NOMO-1 treated with dmso at 0.1 percent for 144 hours (cell line): ENCODE results near the gene LRRN4CL.
"Not testable (repeated sequence)": the region's sequence is repeated elsewhere in the genome, so short reads cannot be mapped to it uniquely, and the experiment has no call there.

ENCODE experiments used
- DNase-seq: peaks from one replicate; lab custom pipeline; 2025; ENCODE audit not compliant: unreplicated experiment; lab: John Stamatoyannopoulos, UW

LRRN4CL gene

DNA sequence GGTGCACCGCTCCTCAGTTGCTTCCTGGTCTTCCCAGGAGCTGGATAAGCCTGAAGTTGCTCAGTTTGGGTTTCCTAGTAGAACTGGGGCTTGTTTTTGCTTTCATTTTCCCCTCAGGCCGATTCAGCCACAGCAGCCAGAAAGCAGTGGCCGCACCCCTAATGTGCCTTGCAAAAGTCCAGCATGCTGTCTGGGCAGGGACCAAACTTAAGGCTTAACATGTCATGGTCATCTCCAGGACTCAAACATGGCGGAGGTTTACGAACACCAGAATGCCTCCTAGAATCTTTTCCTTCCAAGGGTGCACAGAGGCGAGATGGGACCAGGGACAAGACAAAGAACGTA lies 20.6 kb upstream of the LRRN4CL start:
- no peak for DNase-seq

DNA sequence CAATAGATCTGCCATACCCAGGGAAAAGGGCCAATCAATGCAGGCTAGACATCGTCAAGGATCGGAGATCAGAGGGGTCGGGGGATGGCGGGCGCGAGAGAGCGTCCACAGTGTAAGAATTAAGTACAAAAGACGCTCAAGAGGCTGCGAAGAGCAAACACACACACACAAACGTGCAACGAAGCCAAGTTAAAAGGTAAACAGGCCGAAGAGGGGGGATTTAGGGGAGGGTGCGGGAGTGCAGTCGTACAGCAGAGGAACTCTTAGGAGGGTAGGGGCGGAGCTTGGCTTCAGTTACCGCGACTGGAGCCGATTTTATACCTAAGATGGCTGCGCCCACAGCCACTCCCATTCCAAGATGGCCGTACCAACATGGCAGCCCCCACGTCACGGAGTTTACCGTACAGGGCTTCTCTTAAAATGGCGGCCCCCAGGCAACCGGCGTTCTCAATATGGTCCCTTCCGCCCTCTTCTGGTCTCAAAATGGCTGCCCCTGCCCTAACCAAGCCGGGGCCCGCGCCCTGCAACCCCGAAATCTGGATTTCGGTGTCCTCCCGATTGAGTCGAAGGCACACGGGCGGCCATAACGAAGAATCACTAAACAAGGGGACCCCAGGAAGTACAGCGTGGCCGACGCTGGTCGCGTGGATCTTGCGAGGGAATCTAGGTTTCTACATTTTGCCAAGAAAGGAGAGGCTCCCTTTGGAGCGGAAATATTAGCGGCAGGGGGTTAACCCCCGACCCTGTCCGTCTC lies 20.1 kb upstream of the LRRN4CL start:
- DNase-seq, result peak; percentile 98

DNA sequence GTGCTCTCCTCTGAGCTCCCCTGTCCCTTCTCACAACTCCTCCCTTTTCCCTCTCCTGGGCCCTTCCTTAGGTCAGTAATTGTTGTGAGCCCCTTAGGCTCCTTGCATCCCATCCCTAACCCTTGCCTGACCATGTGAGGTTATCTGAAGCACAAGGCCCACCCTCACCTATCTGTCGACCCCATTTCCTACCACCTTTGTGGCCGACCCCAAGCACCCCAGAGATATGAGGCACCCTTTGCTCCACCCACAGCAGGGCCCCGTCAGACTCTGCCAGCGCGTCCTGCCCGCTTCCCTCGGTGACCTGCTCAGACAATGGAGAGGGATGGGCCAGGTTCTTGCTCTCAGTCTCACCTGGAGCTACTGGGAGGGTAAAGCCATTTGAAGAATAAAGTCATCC lies 19.5 kb upstream of the LRRN4CL start:
- no peak for DNase-seq

DNA sequence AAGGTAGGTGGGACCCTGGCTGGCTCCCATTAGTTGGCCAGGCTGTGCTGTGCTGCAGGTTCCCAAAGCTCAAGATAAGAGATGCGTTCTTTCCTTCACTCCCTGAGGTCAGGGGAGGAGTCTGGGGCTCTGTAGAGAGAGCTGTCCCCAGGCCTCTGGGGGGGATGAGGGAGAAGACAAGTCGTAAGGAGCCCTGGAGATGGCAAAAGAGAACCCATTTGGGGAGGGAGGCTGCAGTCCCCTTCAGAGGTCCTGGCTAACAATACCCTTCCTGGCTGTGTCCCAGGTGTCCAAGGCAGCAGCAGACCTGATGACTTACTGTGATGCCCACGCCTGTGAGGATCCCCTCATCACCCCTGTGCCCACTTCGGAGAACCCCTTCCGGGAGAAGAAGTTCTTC lies 19.1 kb upstream of the LRRN4CL start:
- DNase-seq, result no peak

DNA sequence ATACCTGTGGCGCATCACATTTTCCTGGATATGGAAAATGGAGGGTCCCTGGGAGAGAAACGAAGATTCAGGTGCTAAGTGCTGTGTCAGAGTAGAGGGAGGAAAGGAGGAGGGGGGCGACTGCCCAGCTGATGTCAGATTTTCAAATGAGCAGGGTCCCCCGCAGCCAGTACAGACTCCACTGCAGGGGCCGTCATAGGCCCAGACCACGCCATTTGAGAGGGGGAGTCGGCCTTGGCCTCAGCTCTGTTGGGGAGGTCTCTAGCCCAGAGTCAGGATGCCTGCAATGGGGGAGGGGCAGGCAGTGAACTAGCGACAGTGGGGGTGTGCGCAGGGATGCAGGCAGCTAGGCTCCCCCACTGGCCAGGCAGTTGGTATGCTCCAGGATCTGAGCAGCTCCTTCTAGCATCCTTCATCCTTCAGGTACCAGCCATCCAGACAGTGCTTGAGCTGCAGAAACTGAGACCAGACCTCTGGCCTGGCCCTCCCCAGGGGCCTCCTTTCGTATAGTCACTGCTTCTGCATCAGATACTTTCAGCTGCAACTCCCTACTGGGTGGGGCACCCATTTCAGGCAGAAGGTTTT lies 18.0 kb upstream of the LRRN4CL start, which contains the start of the genes BSCL2 and GNG3:
BSCL2 (minus strand) TSS at position 148 of the 585 bp plus-strand sequence. CDS start 229 bp downstream, outside the sequence.
GNG3 (plus strand) TSS at position 400 of the 585 bp plus-strand sequence. CDS start 620 bp downstream, outside the sequence.
- DNase-seq, result no peak

DNA sequence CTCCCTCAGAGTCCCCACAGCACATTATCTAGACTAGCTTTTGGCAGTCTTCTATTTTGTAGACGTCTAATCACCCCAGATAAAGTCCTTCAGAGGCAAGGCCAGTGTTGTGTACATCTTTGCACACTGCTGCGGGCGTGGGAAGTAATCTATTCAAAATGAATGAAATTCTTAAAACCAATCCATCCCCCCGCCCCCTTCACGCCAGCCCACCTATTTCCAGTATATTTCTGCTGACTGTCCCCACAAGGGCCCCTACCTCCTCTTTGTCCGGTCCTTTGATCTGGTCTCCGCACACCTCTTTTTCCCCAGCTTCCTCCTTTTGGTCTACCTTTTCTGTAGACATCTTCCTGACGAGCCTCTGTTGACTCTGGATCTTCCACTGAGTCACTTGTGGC lies 17.5 kb upstream of the LRRN4CL start:
- no peak for DNase-seq

DNA sequence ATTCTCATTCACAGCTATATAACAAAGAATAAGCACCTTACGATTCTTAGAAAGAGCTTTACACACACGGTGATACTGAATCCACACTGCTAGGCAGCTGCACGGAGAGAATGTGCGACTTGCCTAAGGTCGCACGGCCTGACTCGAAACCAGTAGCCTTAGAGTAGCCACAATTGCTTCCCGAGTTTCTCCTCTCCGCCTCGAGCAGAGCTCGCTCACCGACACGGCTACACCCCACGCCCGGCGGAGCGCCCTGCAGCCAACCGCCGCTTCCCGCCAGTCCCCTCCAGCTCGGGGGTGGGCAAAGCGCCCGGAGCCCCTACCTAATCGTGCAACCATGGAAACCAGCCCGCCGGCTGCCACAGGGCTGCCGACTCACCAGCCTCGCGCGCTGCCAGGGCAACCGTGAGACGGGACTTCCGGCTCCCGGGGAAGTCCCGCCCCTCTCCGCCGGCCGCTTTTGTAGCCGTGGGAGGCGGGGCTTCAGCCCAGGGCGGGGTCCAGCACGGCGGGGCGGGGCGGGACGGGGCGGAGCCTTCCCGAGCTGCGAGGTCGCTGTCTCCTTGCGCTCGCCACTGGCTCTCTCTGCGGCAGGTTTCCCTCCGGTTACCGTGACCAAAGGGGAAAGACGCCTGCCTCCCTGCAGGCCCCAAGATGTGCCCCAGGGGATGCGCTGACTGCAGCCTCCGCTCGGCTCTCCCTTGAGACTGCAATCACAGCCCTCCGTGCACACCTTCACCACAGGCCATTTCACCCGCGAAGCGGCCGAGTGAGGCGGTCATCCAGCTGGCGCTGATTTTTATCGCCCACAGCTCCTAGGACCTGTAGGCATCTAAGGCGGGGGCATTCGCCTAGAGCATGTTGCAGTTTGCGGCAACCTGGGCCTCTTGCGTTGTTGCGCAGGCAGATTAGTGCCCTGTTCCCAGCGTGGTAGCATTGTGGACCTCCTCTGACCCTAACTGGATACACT lies 16.8 kb upstream of the LRRN4CL start:
- DNase-seq, result peak; percentile 79

DNA sequence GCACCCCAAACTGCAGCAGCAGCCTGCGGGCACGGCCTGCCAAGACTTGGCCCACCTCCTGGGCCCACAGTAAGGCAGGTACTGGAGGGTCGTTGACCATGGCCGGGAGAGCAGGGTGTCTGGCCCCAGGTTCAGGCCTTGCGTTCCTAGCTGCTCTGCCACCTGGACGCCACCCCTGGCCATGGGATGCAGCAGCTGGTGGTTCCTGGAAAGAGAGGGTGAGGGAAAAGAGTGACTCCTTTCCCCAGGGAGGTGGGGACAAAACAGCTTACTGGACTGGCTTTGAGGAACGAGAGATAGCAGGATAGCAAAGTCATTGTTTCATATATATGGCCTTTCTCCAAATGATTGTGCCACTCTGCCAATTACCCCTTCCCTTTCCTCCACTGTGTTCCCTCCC lies 16.1 kb upstream of the LRRN4CL start:
- no peak for DNase-seq

DNA sequence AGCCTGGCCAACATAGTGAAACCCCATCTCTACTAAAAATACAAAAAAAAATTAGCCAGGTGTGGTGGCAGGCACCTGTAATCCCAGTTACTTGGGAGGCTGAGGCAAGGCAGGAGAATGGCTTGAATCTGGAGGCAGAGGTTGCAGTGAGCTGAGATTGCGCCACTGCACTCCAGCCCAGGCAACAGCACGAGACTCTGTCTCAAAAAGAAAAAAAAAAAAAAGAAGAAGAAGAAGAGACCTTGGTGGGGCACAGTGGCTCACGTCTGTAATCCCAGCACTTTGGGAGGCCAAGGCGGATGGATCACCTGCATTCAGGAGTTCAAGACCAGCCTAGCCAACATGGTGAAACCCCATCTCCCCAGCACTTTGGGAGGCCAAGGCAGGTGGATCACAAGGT lies 14.6 kb upstream of the LRRN4CL start:
- DNase-seq, result not testable (repeated sequence)

DNA sequence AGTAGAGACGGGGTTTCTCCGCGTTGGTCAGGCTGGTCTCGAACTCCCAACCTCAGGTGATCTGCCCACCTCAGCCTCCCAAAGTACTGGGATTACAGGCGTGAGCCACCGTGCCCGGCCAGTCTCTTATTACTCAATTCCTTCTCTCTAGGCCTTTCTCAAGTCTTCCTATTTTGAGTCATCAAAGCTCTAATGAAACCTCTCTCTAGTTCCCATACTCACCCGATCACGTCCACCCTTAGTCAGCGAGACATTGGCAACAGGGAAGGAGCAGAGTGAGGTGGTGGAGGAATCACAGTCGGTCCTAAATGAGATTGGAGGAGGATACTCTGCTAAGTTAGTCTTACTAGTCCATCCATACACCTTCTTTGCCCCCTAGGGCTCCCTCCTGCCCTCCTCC lies 12.9 kb upstream of the LRRN4CL start:
- DNase-seq, result no peak

DNA sequence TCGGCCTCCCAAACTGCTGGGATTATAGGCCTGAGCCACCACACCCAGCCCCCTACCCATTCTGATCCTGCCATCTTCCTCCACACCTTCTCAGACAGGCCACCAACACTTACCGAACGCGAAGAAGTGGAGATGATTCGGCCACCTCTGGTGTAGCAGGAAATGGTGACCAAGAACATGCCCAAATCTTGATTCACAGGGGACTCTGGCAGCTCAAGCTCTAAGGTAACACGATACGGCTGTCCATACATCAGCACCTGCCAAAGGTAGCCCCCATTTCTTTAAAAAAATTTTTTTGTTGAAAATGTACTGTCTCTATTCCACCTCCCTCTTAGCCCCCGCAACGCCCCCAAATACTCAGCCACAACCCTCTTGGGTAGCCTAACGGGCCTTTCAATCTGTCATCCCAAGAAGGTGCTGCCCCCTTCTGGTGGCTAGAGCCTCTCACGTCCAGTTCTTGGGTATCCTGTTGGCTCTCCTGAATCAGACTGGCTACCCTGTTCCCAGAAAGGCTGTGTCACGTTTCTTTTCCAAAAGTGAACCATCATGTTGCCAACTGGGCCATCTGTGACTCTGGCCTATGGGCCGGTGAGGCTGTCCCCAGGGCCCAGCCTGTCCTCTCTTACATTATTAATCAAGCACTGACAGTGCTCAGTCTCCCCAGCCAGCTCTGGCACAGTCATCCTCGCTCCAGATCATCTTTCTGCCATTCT lies 5.3 kb upstream of the LRRN4CL start:
- DNase-seq, result peak; percentile 21

DNA sequence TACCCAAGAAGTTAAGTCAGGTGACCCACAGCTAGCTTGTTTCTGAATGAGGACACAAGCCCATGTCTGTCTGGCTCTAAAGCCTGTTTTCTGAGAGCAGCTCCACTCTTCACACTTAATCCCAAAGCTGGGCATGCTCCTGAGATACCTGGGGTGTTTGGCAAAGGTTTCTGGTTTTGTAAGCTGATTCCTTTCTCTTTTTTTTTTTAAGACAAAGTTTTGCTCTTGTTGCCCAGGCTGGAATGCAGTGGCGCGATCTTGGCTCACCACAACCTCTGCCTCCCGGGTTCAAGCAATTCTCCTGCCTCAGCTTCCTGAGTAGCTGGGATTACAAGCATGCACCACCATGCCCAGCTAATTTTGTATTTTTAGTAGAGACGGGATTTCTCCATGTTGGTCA lies 4.3 kb upstream of the LRRN4CL start:
- DNase-seq, result not testable (repeated sequence)

DNA sequence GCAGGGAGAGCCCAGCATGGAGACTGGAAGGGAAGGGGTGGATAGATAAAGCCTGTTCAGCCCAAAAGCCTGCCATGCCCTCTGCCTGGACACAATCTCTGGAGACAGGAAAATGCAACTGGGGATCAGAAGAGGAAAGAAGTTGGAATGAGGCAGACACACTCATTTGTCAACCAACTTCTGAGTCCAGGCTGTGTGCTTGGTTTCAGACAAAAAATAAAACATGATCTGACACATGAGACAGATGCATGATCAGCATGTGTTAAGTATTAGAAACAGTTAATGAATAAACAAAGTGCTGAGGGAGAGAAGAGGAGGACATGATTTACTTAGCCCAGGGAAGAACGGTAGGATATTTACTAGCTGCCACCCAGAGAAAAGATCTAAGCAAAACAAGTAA lies 839 bp downstream of the LRRN4CL start:
- no peak for DNase-seq

DNA sequence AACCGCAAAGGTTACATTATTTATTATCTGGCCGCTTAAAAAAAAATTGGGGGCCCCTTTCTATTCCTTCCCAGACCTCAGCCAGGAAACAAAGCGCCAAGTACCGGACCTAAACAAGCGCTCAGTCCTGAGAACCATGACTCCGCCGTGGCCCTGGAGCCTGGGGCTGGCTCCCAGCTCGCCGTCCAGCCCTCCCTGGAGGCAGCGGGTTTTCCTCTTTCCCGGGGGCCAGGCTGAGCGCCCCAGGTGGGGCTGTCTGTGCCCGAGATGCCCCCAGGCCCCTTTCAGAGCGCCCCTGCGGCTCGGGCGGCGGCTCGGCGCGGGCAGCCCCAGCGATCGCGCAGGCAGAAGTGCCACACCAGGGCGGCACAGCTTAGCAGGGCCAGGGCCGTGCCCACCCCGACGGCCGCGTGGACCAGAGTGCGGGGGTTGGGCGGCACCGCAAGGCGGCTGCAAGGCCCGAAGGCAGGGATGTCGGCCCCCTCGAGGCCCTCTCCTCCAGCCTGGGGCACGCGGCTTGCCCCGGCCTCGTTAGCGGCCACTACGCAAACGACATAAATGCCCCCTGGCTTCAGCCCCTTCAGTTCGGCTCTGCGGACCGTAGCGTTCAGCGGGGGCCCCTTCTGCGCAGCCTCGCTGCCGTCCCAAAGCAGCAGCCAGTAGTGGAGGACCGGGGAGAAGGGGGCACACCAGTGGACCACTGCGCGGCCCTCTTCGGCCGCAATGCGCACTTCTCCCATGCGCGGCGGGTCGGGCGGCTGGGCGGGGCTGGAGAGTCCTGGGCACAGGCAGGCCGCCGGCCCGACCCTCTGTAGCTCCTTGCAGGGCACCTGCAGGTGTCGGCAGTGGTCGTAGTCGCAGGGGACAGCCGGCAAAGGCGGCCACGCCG lies 1.6 kb downstream of the LRRN4CL start:
- DNase-seq, result no peak

DNA sequence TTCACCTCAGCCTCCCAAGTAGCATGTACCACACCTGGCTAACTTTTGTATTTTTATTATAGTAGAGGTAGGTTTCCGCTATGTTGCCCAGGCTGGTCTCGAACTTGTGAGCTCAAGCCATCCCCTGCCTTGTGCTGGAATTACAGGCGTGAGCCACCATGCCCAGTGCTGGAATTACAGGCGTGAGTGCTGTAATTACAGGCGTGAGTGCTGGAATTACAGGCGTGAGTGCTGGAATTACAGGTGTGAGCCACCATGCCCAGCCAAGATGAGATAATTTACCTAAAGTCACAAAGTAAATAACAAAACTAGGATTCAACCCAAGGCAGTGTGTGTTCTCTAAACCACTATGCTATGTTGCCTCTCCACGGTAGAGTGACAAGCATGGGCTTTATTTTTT lies 6.8 kb downstream of the LRRN4CL start:
- no peak for DNase-seq

DNA sequence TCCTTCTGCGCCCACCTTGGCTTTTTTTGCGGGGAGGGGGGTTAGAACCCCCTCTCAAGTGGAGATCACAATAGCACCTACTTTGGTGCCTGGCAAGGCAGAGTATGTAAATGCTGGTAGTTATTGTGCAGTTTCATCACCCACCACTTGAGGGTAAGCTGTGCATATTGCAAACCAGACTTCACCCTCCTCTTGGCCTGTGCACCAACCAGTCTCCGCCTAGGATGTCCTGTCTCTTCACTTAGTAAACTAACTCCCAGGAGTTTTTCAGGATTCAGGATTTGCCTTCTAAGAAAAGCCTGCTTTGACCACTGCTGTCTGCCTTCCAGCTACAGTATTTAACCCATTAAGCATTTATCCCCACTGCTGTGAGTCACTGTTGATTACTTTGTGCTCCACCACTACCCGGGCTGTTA lies 8.5 kb downstream of the LRRN4CL start:
- DNase-seq, result peak; percentile 9

DNA sequence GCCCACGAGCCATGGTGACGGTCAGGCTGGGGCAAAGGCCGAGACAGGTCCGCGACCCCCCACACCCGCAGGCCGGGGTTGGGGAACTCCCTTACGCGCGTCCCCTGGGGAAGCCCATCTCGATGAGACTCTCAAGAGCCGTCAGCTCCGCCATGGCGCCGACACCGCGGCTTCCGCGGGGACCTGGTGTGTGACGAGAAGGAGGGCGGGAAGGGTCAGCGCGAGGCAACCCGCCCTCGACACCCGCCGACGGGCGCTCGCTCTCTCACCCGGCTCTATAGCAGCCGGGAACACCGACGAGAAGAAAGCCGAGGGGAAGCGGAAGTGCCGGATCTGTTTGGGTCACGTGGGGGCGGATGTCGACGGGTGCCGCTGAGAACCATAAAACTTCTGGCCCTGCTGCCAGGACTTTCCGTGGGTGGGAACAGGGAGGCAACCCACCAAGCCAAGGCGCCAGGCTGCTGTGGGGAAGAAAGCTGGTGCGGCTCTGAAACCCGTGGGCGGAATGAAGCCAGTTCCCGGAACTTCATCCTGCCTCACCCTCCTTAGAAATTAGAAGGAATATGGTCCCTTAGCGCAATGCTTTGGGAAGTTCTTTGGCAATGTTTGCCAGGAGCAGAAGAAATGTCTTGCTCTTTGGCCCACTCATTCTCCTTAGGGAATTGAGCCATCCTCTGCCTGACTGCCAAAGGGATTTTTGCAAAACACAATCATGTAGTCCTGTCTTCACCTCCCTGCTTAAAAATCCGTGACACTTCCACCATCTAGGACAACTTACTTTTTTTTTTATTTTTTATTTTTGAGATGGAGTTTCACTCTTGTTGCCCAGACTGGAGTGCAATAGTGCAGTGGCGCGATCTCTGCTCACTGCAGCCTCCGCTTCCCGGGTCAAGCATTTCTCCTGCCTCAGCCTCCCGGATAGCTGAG lies 10.3 kb downstream of the LRRN4CL start, which contains the start of gene UBXN1:
UBXN1 (minus strand) TSS at position 304 of the 927 bp plus-strand sequence; CDS start at position 154, 150 bp downstream.
- DNase-seq, result peak; percentile 89

DNA sequence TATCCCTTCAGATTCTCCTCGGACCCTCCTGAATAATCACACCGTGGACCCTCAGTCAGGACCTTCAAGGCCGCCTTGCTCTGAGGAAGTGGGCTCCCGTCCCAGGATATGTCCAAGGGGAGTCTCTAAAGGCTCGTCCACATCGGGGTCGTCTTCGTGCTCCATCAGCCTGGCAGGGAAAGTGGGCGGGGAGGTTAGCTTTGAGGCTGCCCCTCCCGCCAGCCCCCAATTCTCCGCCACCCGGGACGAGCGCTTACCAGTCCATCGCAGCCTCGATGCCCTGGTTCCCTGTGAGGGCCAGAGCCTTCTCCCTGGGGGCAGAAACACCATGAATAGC lies 10.9 kb downstream of the LRRN4CL start:
- no peak for DNase-seq

DNA sequence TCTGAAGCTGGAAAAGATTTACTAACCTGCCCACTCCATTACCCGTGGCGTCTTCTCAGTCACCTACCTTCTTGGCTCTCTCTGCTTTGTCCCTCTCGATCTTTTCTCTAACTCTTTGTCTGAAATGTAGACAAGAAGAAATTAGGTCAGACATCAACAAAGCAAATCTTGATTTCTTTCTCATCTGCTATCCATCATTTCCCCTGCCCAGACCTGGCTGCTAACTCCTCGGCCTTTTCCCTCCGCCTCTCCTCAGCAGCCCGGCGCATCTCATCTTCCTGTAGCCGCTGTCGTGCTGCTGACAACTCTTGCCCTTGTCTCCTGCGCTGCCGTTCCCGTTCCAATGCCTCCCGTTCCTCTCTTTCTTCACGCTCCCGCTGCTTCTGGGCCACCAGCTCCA lies 11.6 kb downstream of the LRRN4CL start:
- DNase-seq, result no peak
